OCI-LY1 (cell line): ENCODE results near the gene FCHSD1.

Experiments used
- H2AFZ ChIP-seq: fragments of 200-600 bp; sonication (generic), shearing (Covaris generic); 2 replicates; pipeline ENCODE4 v1.6.0; 2014; ENCODE audit warnings: antibody characterized with exemption, mild to moderate bottlenecking, low read length
- H3F3A ChIP-seq: fragments of 200-600 bp; sonication (generic), shearing (Covaris generic); 2 replicates; pipeline ENCODE4 v1.6.0; 2014; ENCODE audit warnings: mild to moderate bottlenecking, antibody characterized with exemption, low read length, moderate library complexity; ENCODE audit not compliant: insufficient read depth
- H3K27ac ChIP-seq: fragments of 200-600 bp; sonication (generic); 2 replicates; pipeline ENCODE4 v1.5.1; 2014; ENCODE audit warnings: low read length, mixed run types, mild to moderate bottlenecking, low read depth; ENCODE audit not compliant: poor library complexity, severe bottlenecking
- H3K27me3 ChIP-seq: fragments of 200-600 bp; sonication (generic); 2 replicates; pipeline ENCODE4 v1.6.0; 2014; ENCODE audit warnings: antibody characterized with exemption, mild to moderate bottlenecking, low read length, moderate library complexity; ENCODE audit not compliant: insufficient read depth
- H3K36me3 ChIP-seq: fragments of 200-600 bp; sonication (generic); 2 replicates; pipeline ENCODE4 v1.6.1; 2014; ENCODE audit warnings: mild to moderate bottlenecking, antibody characterized with exemption, low read length, moderate library complexity, mixed read lengths; ENCODE audit not compliant: insufficient read depth
- H3K4me1 ChIP-seq: fragments of 200-600 bp; sonication (generic); 2 replicates; pipeline ENCODE4 v1.5.1; 2014; ENCODE audit warnings: mild to moderate bottlenecking, low read length, moderate library complexity; ENCODE audit not compliant: insufficient read depth, severe bottlenecking
- H3K4me2 ChIP-seq: fragments of 200-600 bp; sonication (generic), shearing (Covaris generic); 2 replicates; pipeline ENCODE4 v1.6.1; 2014; ENCODE audit warnings: low read length
- H3K4me3 ChIP-seq: fragments of 200-600 bp; sonication (generic); 2 replicates; pipeline ENCODE4 v1.5.1; 2014; ENCODE audit warnings: low read length, low read depth, mild to moderate bottlenecking, mixed read lengths; ENCODE audit not compliant: poor library complexity, severe bottlenecking
- H3K79me2 ChIP-seq: fragments of 200-600 bp; shearing (Covaris generic); 2 replicates; pipeline ENCODE4 v1.6.1; 2016; ENCODE audit warnings: mixed run types, low read length, mixed read lengths; ENCODE audit not compliant: insufficient read depth
- H3K9ac ChIP-seq: fragments of 200-600 bp; sonication (generic), shearing (Covaris generic); 2 replicates; pipeline ENCODE4 v1.6.1; 2014; ENCODE audit warnings: mild to moderate bottlenecking, low read length, mixed read lengths
- H3K9me2 ChIP-seq: fragments of 200-600 bp; sonication (generic), shearing (Covaris generic); 2 replicates; pipeline ENCODE4 v1.6.1; 2014; ENCODE audit warnings: low read depth, mild to moderate bottlenecking, low read length, mixed read lengths
- H3K9me3 ChIP-seq: fragments of 200-600 bp; shearing (Covaris generic); 2 replicates; pipeline ENCODE4 v1.6.1; 2014; ENCODE audit warnings: low read length, mixed read lengths
- H4K20me1 ChIP-seq: fragments of 200-600 bp; sonication (generic), shearing (Covaris generic); 2 replicates; pipeline ENCODE4 v1.6.0; 2016; ENCODE audit warnings: mild to moderate bottlenecking, low read length; ENCODE audit not compliant: insufficient read depth
- CTCF ChIP-seq: fragments of 200-600 bp; sonication (generic), shearing (Covaris generic); IDR thresholded peaks from 2 replicates; pipeline ENCODE4 v1.5.1; 2017; ENCODE audit warnings: mild to moderate bottlenecking, antibody characterized with exemption, low read length, moderate library complexity, mixed read lengths
- EZH2 ChIP-seq: fragments of 200-600 bp; sonication (generic), shearing (Covaris generic); IDR thresholded peaks from 2 replicates; pipeline ENCODE4 v1.8.0; 2017; ENCODE audit warnings: borderline replicate concordance, mixed run types, mild to moderate bottlenecking, antibody characterized with exemption, low read length, moderate library complexity, mixed read lengths

The FCHSD1 gene

DNA sequence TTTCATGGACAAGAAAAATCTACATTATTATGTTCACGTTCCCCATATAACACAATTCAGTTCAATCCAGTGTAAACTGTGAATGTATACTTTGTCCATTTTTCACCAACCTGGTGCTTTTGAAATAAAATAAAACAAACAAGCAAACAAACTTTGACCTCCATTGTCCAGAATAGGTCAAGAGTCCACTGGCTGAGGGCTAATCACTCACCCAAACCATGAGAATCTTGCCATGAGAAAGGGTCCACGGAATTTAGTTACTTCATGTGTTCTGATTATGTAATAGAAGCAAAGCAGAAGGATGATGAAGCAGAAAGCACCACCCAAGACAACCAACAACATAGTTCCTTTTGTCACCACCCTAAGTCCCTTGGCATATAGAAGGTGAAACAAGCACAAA, 61.1 kb downstream of the FCHSD1 start:
- Histone ChIP-seq H3K4me2 (no peak overlapping the region), H3K27ac (no peak overlapping the region), H3K79me2 (no peaks in the 10 kb centered on the region), H3K36me3 (peaks cover 20% of the 10 kb centered on the region), H2AFZ (no peak overlapping the region), H3K9me2 (no peaks in the 10 kb centered on the region), H3K4me3 (no peak overlapping the region), H4K20me1 (no peaks in the 10 kb centered on the region), H3K4me1 (no peaks in the 10 kb centered on the region), H3K9me3 (no peaks in the 10 kb centered on the region), H3K9ac (no peak overlapping the region), H3F3A (no peaks in the 10 kb centered on the region), H3K27me3 (no peaks in the 10 kb centered on the region)
- TF ChIP-seq CTCF, result no peak
- TF ChIP-seq EZH2, result no peak
